Measurements from ENCODE around the gene ATP6V1A. TPM values are rescaled to one million over a fixed set of nuclear protein-coding genes. Genes with fewer than 3 reads are reported as not detected.

The ATP6V1A gene
- total RNA-seq, 1 donor from 2014 or later, result 52.6 TPM

DNA sequence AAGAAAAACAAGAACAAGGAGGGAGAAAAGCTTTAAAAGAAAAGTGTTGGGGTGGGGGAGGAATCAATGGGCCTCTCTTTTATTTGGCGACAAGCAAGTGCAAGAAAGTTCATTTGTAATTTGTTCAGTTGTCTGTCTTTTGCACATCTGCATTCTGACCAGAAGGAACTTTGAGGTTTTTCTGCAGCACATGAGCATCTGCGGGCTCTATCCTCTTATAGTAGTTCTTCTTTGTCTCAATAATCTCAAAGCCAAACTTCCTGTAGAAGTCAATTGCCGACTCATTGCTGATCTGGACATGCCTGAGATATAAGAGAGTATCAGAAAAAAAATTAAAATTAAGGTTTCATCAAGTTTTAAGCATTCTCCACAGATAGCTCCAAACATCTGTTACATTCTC, 25.2 kb upstream of the ATP6V1A start:
- peaks cover 26% of the 10 kb centered on the region for H3K4me1 Mint-ChIP-seq
- TF ChIP-seq, protein P1, sequence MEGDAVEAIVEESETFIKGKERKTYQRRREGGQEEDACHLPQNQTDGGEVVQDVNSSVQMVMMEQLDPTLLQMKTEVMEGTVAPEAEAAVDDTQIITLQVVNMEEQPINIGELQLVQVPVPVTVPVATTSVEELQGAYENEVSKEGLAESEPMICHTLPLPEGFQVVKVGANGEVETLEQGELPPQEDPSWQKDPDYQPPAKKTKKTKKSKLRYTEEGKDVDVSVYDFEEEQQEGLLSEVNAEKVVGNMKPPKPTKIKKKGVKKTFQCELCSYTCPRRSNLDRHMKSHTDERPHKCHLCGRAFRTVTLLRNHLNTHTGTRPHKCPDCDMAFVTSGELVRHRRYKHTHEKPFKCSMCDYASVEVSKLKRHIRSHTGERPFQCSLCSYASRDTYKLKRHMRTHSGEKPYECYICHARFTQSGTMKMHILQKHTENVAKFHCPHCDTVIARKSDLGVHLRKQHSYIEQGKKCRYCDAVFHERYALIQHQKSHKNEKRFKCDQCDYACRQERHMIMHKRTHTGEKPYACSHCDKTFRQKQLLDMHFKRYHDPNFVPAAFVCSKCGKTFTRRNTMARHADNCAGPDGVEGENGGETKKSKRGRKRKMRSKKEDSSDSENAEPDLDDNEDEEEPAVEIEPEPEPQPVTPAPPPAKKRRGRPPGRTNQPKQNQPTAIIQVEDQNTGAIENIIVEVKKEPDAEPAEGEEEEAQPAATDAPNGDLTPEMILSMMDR (IDR thresholded peaks at IDR 0.05; ENCODE audit: unreplicated experiment), result no peak
- H3K27me3 Mint-ChIP-seq (ENCODE audit: low read depth), result no peaks in the 10 kb centered on the region
- no peak for DNase-seq (ENCODE audit: low spot score in 2 of 2, unreplicated experiment in 2 of 2)
- H3K27ac Mint-ChIP-seq, result no peak overlapping the region
- H3K36me3 Mint-ChIP-seq, result peaks cover 29% of the 10 kb centered on the region
- H3K9me3 Mint-ChIP-seq, result no peaks in the 10 kb centered on the region
- H3K4me3 Mint-ChIP-seq, result no peak overlapping the region

DNA sequence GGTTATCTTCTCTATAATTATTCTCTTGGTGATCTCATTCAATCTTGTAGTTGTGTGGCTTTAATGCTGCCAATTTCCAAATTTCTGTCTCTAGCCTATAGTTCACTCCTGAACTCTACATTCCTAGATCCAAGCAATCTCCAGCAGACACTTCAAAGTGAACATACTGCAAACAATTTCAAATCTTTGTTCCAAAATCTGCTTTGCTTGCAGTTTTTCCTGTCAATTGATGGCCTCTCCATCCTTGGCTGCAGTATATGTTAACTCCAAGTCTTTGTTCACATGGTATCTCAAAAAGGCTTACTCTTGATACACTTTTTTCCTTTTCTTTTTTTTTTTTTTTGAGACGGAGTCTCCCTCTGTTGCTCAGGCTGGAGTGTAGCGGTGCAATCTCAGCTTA, 18.2 kb upstream of the ATP6V1A start:
- no peak for DNase-seq (ENCODE audit: low spot score in 2 of 2, unreplicated experiment in 2 of 2)
- peaks cover 4% of the 10 kb centered on the region for H3K4me1 Mint-ChIP-seq
- H3K4me3 Mint-ChIP-seq, result no peak overlapping the region
- H3K9me3 Mint-ChIP-seq, result no peaks in the 10 kb centered on the region
- H3K27me3 Mint-ChIP-seq (ENCODE audit: low read depth), result no peaks in the 10 kb centered on the region
- H3K27ac Mint-ChIP-seq, result no peak overlapping the region
- H3K36me3 Mint-ChIP-seq, result peaks cover 6% of the 10 kb centered on the region
- TF ChIP-seq, protein P1 (IDR thresholded peaks at IDR 0.05; ENCODE audit: unreplicated experiment), result no peak

DNA sequence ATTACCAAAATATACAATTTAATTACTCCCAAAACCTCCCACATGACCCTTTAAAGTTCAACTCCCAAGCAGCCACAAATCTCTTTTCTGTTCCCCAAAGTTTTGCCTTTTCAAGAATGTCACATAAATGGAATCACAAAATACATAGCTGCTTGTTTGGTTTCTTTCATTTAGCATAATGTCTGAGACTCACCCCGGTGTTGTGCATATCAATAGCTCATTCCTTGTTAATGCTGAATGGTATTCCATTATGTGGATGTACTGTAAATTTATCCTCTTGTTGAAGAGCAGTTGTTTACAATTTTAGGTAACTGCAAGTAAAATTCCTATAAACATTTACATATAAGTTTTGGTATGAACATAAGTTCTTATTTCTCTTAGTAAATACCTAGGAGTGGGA, 16.3 kb upstream of the ATP6V1A start:
- no peaks in the 10 kb centered on the region for H3K9me3 Mint-ChIP-seq
- H3K27me3 Mint-ChIP-seq (ENCODE audit: low read depth), result no peaks in the 10 kb centered on the region
- no peak overlapping the region for H3K4me3 Mint-ChIP-seq
- TF ChIP-seq, protein P1 (IDR thresholded peaks at IDR 0.05; ENCODE audit: unreplicated experiment), result no peak
- peaks cover 6% of the 10 kb centered on the region for H3K36me3 Mint-ChIP-seq
- peaks cover 4% of the 10 kb centered on the region for H3K4me1 Mint-ChIP-seq
- no peak for DNase-seq (ENCODE audit: low spot score in 2 of 2, unreplicated experiment in 2 of 2)
- no peak overlapping the region for H3K27ac Mint-ChIP-seq

DNA sequence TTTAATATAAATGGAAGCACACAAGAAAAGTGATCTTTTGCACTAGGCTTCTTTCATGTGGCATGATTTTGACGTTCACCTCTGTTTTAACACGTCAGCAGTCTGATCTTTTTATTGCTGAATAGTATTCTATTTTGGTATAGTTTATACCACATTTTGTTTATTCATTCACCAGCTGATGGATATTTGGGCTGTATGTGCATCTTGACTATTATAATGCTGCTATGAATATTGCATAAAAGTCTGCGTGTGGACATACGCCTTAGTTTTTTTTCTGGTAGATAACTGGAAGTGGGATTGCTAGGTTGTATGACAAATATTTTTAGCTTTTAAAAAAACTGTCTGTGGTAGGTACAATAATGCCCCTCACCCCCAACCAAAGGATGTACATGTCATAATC, 15.1 kb upstream of the ATP6V1A start:
- H3K36me3 Mint-ChIP-seq, result peaks cover 6% of the 10 kb centered on the region
- no peaks in the 10 kb centered on the region for H3K27me3 Mint-ChIP-seq (ENCODE audit: low read depth)
- TF ChIP-seq, protein P1 (IDR thresholded peaks at IDR 0.05; ENCODE audit: unreplicated experiment), result no peak
- peaks cover 4% of the 10 kb centered on the region for H3K4me1 Mint-ChIP-seq
- no peaks in the 10 kb centered on the region for H3K9me3 Mint-ChIP-seq
- no peak overlapping the region for H3K4me3 Mint-ChIP-seq
- H3K27ac Mint-ChIP-seq, result no peak overlapping the region
- no peak for DNase-seq (ENCODE audit: low spot score in 2 of 2, unreplicated experiment in 2 of 2)

DNA sequence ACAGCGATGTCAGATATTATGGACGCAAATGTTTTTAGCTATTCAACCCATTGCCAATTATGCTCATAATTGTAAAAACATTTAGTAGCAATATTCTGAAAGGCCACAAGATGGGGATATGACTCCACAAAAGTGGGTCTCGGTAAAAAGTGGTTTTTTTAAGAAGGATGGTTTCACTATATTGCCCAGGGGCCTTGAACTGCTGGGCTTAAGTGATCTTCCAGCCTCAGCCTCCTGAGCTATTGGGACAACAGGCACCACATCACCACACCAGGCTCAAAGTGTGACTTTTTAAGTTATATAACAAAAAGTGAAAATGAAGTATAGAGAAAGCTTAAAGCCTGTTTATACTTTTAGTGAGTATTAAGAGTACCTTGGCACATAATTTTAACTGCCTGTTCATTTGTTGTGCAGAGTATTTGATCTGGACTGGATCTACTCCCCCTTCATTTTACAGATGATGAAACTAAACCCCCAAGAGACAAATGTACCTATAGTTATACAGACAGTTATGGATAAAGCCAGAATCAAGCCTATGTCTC, 10.2 kb upstream of the ATP6V1A start:
- no peaks in the 10 kb centered on the region for H3K9me3 Mint-ChIP-seq
- H3K4me3 Mint-ChIP-seq, result no peak overlapping the region
- no peaks in the 10 kb centered on the region for H3K27me3 Mint-ChIP-seq (ENCODE audit: low read depth)
- peaks cover 5% of the 10 kb centered on the region for H3K4me1 Mint-ChIP-seq
- no peak for DNase-seq (ENCODE audit: low spot score in 2 of 2, unreplicated experiment in 2 of 2)
- H3K27ac Mint-ChIP-seq, result peak overlapping the region; percentile 55
- TF ChIP-seq, protein P1 (IDR thresholded peaks at IDR 0.05; ENCODE audit: unreplicated experiment), result peak; percentile 77
- peaks cover 3% of the 10 kb centered on the region for H3K36me3 Mint-ChIP-seq

DNA sequence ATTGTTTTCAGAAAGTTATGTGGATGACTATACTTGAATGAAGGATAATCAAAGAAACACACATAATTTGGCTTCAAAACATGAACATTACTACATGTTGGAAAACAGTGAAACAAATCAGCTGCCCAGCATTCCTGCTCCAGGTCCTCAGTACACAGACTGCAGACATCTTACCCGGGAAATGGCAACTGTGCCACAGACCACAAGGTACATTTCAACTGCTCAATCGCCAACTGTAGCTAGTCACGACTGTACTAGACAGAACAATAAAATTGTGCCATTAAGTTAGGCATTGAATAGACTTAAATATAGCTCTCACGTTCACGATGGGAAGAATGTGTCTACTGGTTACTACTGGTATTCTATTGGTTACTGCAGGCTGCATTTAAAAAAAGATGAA, 5.7 kb upstream of the ATP6V1A start:
- Mint-ChIP-seq H3K27ac (no peak overlapping the region), H3K4me1 (peaks cover 28% of the 10 kb centered on the region)

More for the DNA sequence above, 5.7 kb upstream of the ATP6V1A start:
- H3K9me3 Mint-ChIP-seq, result no peaks in the 10 kb centered on the region
- H3K4me3 Mint-ChIP-seq, result no peak overlapping the region
- no peaks in the 10 kb centered on the region for H3K36me3 Mint-ChIP-seq
- TF ChIP-seq, protein P1 (IDR thresholded peaks at IDR 0.05; ENCODE audit: unreplicated experiment), result no peak
- DNase-seq (ENCODE audit: low spot score in 2 of 2, unreplicated experiment in 2 of 2), result no peak
- no peaks in the 10 kb centered on the region for H3K27me3 Mint-ChIP-seq (ENCODE audit: low read depth)
